Keratinocyte (primary cell): Measurements from ENCODE around the gene MTA3.

ENCODE experiments used
- EZH2 ChIP-seq: IDR thresholded peaks from one replicate; pipeline ENCODE4 v1.6.1; 2012; ENCODE audit warnings: inconsistent platforms, mild to moderate bottlenecking, low read length, moderate library complexity
- TF ChIP-seq, protein P1 (sequence below), 3 experiments: IDR thresholded peaks in 1 of 3; conservative IDR thresholded peaks in 1 of 3; optimal IDR thresholded peaks in 1 of 3; 2 replicates in 2 of 3; 3 replicates in 1 of 3; pipeline versions ENCODE3 to v1.5.1; 2011; ENCODE audit warnings: low read length in 3 of 3, mild to moderate bottlenecking in 3 of 3, moderate library complexity in 2 of 3, control low read depth in 1 of 3, inconsistent platforms in 1 of 3; ENCODE audit not compliant: insufficient read depth in 2 of 3; ENCODE audit errors: extremely low read depth in 1 of 3

DNA sequence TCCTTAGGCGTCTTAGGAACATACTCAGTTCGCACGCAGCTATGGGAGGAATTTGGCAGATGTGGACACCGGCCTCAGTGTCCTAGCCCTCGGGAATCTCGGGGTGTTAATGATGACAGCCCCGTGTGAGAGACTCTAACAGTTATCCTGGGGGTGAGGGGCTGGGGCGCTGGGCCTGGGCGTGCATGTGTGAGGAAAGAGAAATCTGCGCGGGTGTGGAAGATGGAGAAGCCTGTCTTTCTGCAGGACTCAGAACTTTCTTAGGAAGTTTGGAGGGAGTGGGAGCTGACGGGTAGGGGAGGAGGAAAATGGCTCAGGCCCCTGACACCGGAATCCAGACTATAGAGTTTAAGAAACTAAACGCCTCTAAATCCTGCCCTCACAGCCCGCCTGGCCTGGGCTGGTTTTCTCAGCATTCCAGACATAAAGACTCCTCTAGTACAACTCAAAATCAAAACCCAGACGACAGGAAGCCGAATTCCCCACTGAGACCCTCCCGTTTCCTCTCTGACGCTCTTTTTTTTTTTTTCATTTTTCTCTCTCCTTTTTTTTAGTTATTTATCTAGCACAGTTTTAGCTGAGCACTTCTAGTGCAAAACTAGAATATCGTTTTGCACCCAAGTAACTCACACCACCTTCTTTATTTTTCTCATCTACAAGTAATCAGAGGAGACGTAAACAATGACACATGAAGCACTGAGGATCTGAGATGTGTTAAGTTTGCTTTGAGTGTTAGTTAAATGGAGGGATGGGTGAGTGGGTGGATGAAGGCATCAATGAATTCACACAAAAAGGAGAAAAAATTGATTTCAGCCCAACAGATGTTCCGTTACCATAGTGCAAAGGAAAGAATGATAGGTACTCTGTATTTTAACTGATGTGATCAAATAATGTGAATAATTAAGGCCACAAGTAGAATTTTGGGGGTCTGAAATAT is 225.2 kb downstream of the MTA3 start:
- TF ChIP-seq, protein P1, sequence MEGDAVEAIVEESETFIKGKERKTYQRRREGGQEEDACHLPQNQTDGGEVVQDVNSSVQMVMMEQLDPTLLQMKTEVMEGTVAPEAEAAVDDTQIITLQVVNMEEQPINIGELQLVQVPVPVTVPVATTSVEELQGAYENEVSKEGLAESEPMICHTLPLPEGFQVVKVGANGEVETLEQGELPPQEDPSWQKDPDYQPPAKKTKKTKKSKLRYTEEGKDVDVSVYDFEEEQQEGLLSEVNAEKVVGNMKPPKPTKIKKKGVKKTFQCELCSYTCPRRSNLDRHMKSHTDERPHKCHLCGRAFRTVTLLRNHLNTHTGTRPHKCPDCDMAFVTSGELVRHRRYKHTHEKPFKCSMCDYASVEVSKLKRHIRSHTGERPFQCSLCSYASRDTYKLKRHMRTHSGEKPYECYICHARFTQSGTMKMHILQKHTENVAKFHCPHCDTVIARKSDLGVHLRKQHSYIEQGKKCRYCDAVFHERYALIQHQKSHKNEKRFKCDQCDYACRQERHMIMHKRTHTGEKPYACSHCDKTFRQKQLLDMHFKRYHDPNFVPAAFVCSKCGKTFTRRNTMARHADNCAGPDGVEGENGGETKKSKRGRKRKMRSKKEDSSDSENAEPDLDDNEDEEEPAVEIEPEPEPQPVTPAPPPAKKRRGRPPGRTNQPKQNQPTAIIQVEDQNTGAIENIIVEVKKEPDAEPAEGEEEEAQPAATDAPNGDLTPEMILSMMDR (optimal IDR thresholded peaks at IDR 0.05 in 1 of 3, IDR thresholded peaks at IDR 0.05 in 1 of 3, conservative IDR thresholded peaks at IDR 0.05 in 1 of 3; ENCODE audit: extremely low read depth in 1 of 3, insufficient read depth in 2 of 3, low read length in 3 of 3) = no peak
- TF ChIP-seq EZH2 = no peak
